Keratinocyte (primary cell): Measurements from ENCODE around the gene FNIP2.

Experiments used
- EZH2 ChIP-seq: IDR thresholded peaks from one replicate; pipeline ENCODE4 v1.6.1; 2012; ENCODE audit warnings: inconsistent platforms, mild to moderate bottlenecking, low read length, moderate library complexity
- TF ChIP-seq, protein P1 (sequence below), 3 experiments: IDR thresholded peaks in 1 of 3; conservative IDR thresholded peaks in 1 of 3; optimal IDR thresholded peaks in 1 of 3; 2 replicates in 2 of 3; 3 replicates in 1 of 3; pipeline versions ENCODE3 to v1.5.1; 2011; ENCODE audit warnings: low read length in 3 of 3, mild to moderate bottlenecking in 3 of 3, moderate library complexity in 2 of 3, control low read depth in 1 of 3, inconsistent platforms in 1 of 3; ENCODE audit not compliant: insufficient read depth in 2 of 3; ENCODE audit errors: extremely low read depth in 1 of 3

DNA sequence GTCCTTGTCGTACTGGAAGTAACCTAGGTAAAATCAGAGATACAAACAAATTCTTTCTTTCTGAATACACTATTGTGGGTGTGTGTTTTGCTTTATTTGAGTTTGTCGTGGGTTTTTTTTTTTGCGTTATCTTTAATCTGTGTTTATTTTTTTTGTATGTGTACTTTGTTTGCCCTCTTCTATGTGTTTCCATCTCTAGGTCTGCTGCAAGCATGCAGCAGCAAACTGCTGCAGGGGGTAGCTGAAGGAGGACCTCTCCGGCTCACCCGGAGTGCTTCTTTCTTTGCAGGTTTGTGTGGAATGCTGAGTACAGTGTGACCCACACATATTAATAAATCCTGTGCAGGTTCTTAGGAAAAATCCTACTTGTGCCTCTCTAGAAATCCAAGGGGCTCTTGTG, 64.8 kb downstream of the FNIP2 start:
- TF ChIP-seq, protein P1, sequence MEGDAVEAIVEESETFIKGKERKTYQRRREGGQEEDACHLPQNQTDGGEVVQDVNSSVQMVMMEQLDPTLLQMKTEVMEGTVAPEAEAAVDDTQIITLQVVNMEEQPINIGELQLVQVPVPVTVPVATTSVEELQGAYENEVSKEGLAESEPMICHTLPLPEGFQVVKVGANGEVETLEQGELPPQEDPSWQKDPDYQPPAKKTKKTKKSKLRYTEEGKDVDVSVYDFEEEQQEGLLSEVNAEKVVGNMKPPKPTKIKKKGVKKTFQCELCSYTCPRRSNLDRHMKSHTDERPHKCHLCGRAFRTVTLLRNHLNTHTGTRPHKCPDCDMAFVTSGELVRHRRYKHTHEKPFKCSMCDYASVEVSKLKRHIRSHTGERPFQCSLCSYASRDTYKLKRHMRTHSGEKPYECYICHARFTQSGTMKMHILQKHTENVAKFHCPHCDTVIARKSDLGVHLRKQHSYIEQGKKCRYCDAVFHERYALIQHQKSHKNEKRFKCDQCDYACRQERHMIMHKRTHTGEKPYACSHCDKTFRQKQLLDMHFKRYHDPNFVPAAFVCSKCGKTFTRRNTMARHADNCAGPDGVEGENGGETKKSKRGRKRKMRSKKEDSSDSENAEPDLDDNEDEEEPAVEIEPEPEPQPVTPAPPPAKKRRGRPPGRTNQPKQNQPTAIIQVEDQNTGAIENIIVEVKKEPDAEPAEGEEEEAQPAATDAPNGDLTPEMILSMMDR (optimal IDR thresholded peaks at IDR 0.05 in 1 of 3, IDR thresholded peaks at IDR 0.05 in 1 of 3, conservative IDR thresholded peaks at IDR 0.05 in 1 of 3; ENCODE audit: extremely low read depth in 1 of 3, insufficient read depth in 2 of 3, low read length in 3 of 3) = no peak
- no peak for TF ChIP-seq EZH2
